Heart left ventricle (tissue), 16 donors: ENCODE data around the gene REPIN1. TPM values are rescaled to one million over a fixed set of nuclear protein-coding genes. Genes with fewer than 3 reads are reported as not detected.
A peak's percentile ranks its signal among the peaks of the same experiment; 100 is the strongest.

Experiments used
- ATAC-seq, 4 donors: fragments of 200-7000 bp; cut with Tn5 transposase; one replicate each; pipeline ENCODE4 v1.9.1; 2020 to 2022; ENCODE audit warnings: moderate library complexity in 4 of 4, mild to moderate bottlenecking in 3 of 4, moderate number of reproducible peaks in 1 of 4
- DNase-seq, 5 donors: peaks; one replicate each; pipeline ENCODE4 v3.0.0-alpha.2; 2020
- H3K27ac ChIP-seq, 12 donors: fragments of 200-600 bp; sonication (generic) in 4 of 12; one replicate each; pipeline versions ENCODE4 v1.5.0 to v1.8.0; 2016 to 2022; ENCODE audit warnings: mild to moderate bottlenecking in 2 of 12
- H3K27me3 ChIP-seq, 9 donors: fragments of 200-600 bp; sonication (generic) in 2 of 9; one replicate each; pipeline versions ENCODE4 v1.5.1 to v1.8.0; 2016 to 2022; ENCODE audit warnings: mild to moderate bottlenecking in 3 of 9
- H3K36me3 ChIP-seq, 9 donors: fragments of 200-600 bp; sonication (generic) in 2 of 9; one replicate each; pipeline versions ENCODE4 v1.5.0 to v1.8.0; 2018 to 2022; ENCODE audit warnings: mild to moderate bottlenecking in 2 of 9
- H3K4me1 ChIP-seq, 12 donors: fragments of 200-600 bp; sonication (generic) in 4 of 12; one replicate each; pipeline versions ENCODE4 v1.5.0 to v1.8.0; 2016 to 2022; ENCODE audit warnings: mild to moderate bottlenecking in 3 of 12
- H3K4me3 ChIP-seq, 12 donors: fragments of 200-600 bp; sonication (generic) in 4 of 12; one replicate each; pipeline versions ENCODE4 v1.5.0 to v1.8.0; 2017 to 2022; ENCODE audit warnings: mild to moderate bottlenecking in 9 of 12, moderate library complexity in 4 of 12
- H3K9me3 ChIP-seq, 12 donors: fragments of 200-600 bp; sonication (generic) in 4 of 12; one replicate each; pipeline versions ENCODE4 v1.5.0 to v1.8.0; 2016 to 2022; ENCODE audit warnings: mild to moderate bottlenecking in 1 of 12
- CTCF ChIP-seq, 12 donors: fragments of 200-600 bp; sonication (generic) in 4 of 12; IDR thresholded peaks; one replicate each; pipeline versions ENCODE4 v1.5.0 to v1.8.0; 2018 to 2022; ENCODE audit warnings: antibody characterized with exemption in 12 of 12, mild to moderate bottlenecking in 5 of 12
- POLR2A ChIP-seq, 2 donors: fragments of 450-650 bp; IDR thresholded peaks; one replicate each; pipeline ENCODE4 v1.6.1; 2017; ENCODE audit warnings: antibody characterized with exemption in 2 of 2, mild to moderate bottlenecking in 2 of 2, moderate library complexity in 2 of 2
- WGBS, 4 donors: extraction: QIAGEN DNeasy Blood & Tissue Kit in 2 of 4; methylation state at CpG; one replicate each; pipeline versions ENCODE4 v1.1.5 to v1.1.7; 2013 to 2018; 5-methylcytosine and 5-hydroxymethylcytosine counted together
- intact Hi-C, 10 donors: fragments of 100-400 bp; cut with DNase I; formaldehyde crosslinking; loops; one replicate each; pipeline versions ENCODE4 v1.11.1 to v1.14.2; 2022
- long read RNA-seq, 3 donors: library from polyadenylated mRNA; unstranded; transcript quantifications; one replicate each; pipeline ENCODE4 v2.0.0, GENCODE V29; 2020 to 2021
- polyA plus RNA-seq, 2 donors: library from polyadenylated mRNA; stranded (reverse); fragments of 200-250 nt; gene quantifications; one replicate each; pipeline ENCODE4 v1.2.3, GENCODE V29; 2013
- total RNA-seq, 9 donors: library from RNA; depleted of rRNA in 2 of 9; stranded (reverse); fragments of >200 nt in 2 of 9; fragmentation: NEBNext Ultra II Directional in 3 of 9; extraction: Animal tissue kit (Norgen Biotek cat#: 25700) in 3 of 9; gene quantifications; one replicate each; pipeline versions ENCODE4 v1.1.0 to v1.2.4, GENCODE V29; 2016 to 2023
- donor health status: ischemic (EF 13 %, LVEDD 7.1; RV severe dilation, severe dysfunction).
- donor health status: healthy with polysubstance abuse.
- donor health status: DM: no; HTN: yes; CAD: no.
- donor health status: DM: no; HTN: no; CAD: no.
- donor health status: ischemic (EF 25% LVEDD 6.9; RV normal size, moderate dysfunction).
- donor health status: ischemic (EF 25% LVEDD 5.7; RV mildly dilated, moderate dysfunction).
- donor health status: healthy.
- donor health status: DM: yes; HTN: yes; CAD: no.
- donor health status: ischemic (EF 35%, LVEDD 5.7; RV mildly dilated, moderate dysfunction).
- donor health status: nonischemic (EF 11% LVEDD 7.7; RV severe dilation, severe dysfunction).
- donor health status: DM: yes; HTN: yes; CAD: no.
- donor health status: PGD.
- donor health status: ischemic (EF 29% LVEDD 5.4; RV normal size, mild dysfunction).
- donor health status: nonischemic (EF 23%, LVEDD 6.1; RV moderate dilation, normal function).

Gene REPIN1
- total RNA-seq (100 to 1,000 TPM in 5 of 9 donors, 10 to 100 TPM in 4; 90.4 to 141 (median 100) TPM), polyA plus RNA-seq (10 to 100 TPM; 49.8 to 79.6 TPM)
- long read RNA-seq, donor 1, transcript REPIN1-202 (1 exons, 2,876 nt): major isoform, 149 of 243 reads
- long read RNA-seq, donor 1, transcript REPIN1-214 (3 exons, 2,058 nt): minor isoform, 8 of 243 reads
- long read RNA-seq, donor 1, transcript REPIN1-207 (2 exons, 1,064 nt): minor isoform, 7 of 243 reads
- long read RNA-seq, donor 1, transcript REPIN1-203 (2 exons, 2,969 nt): minor isoform, 46 of 243 reads
- long read RNA-seq, donor 1, partial matches to known transcripts: 1 of 243 reads
- long read RNA-seq, donor 1, other reads (novel, unspliced or antisense): 21 of 243 reads
- long read RNA-seq, donor 2, transcript REPIN1-202 (1 exons, 2,876 nt): major isoform, 74 of 76 reads
- long read RNA-seq, donor 2, partial matches to known transcripts: 0 of 76 reads
- long read RNA-seq, donor 2, other reads (novel, unspliced or antisense): 2 of 76 reads
- long read RNA-seq, donor 3, transcript REPIN1-202 (1 exons, 2,876 nt): major isoform, 97 of 174 reads
- long read RNA-seq, donor 3, transcript REPIN1-203 (2 exons, 2,969 nt): minor isoform, 43 of 174 reads
- long read RNA-seq, donor 3, partial matches to known transcripts: 0 of 174 reads
- long read RNA-seq, donor 3, other reads (novel, unspliced or antisense): 21 of 174 reads

- 1 to 6% (median 3%) methylated on average over 21 to 85 of the region's 85 CpGs for WGBS, 4 donors
- Histone ChIP-seq H3K27me3 (no peaks in the 10 kb centered on the region), H3K9me3 (no peaks in the 10 kb centered on the region), H3K4me1 (peaks cover 2 to 54% (median 27%) of the 10 kb centered on the region in 12 donors), H3K36me3 (peaks cover 0 to 32% (median 28%) of the 10 kb centered on the region in 9 donors), H3K4me3 (peak within 1 kb of the TSS; percentile 64 to 97 (median 90)), H3K27ac (peak within 1 kb of the TSS; percentile 90 to 99 (median 97))
- ATAC-seq (peak; percentile 78 to 90 (median 84)), DNase-seq (peak; percentile 95 to 97 (median 96))
- intact Hi-C loops: loop anchor here in 6 of 10 donors (1.0 to 5.0 kb wide), 6 partner anchors 34 to 659 kb away; partner anchors contain the start of gene ABCB8 (in 1 of the 6)
- TF ChIP-seq POLR2A (IDR thresholded peaks at IDR 0.05) (peak in 1 of 2 donors; percentile 52), CTCF (IDR thresholded peaks at IDR 0.05) (no peak)
Observed at GRCh38 chr7:150368096-150368883, at the start of gene REPIN1. Gene REPIN1 (plus strand): TSS chr7:150368822. CDS start chr7:150369712, 890 bp downstream.

GRCh38 chr7:150321788-150322113, 46.9 kb upstream of the REPIN1 start:
- H3K27me3 ChIP-seq: peaks cover 0 to 16% (median 4%) of the 10 kb centered on the region in 9 donors

GRCh38 chr7:150322114-150322832, 46.3 kb upstream of the REPIN1 start:
- Histone ChIP-seq H3K4me3 (peak overlapping the region; percentile 48 to 92 (median 68)), H3K27me3 (peaks cover 0 to 16% (median 4%) of the 10 kb centered on the region in 9 donors), H3K36me3 (no peaks in the 10 kb centered on the region), H3K9me3 (no peaks in the 10 kb centered on the region), H3K4me1 (peaks cover 0 to 34% (median 9%) of the 10 kb centered on the region in 12 donors), H3K27ac (peak overlapping the region in 5 of 12 donors; percentile 17 to 89 (median 60))
- TF ChIP-seq CTCF (IDR thresholded peaks at IDR 0.05) (no peak), POLR2A (IDR thresholded peaks at IDR 0.05) (no peak)
- ATAC-seq: no peak
- WGBS, 4 donors: 77 to 81% (median 80%) methylated on average over 4 of the region's 4 CpGs
- DNase-seq: no peak
- intact Hi-C loops: no loop called here

More at GRCh38 chr7:150321788-150322113, 46.9 kb upstream of the REPIN1 start:
- intact Hi-C loops: no loop called here
- DNase-seq: no peak
- Histone ChIP-seq H3K4me1 (peaks cover 0 to 34% (median 9%) of the 10 kb centered on the region in 12 donors), H3K4me3 (no peak overlapping the region), H3K27ac (no peak overlapping the region), H3K36me3 (no peaks in the 10 kb centered on the region), H3K9me3 (no peaks in the 10 kb centered on the region)
- 93 to 95% (median 95%) methylated on average over 3 of the region's 3 CpGs for WGBS, 4 donors
- ATAC-seq: no peak
- no peak for TF ChIP-seq POLR2A (IDR thresholded peaks at IDR 0.05)
- no peak for TF ChIP-seq CTCF (IDR thresholded peaks at IDR 0.05)
